CD14-positive monocyte (primary cell): ENCODE data around the gene MARCOL. TPM values are rescaled to one million over a fixed set of nuclear protein-coding genes. Genes with fewer than 3 reads are reported as not detected.
"Not testable (repeated sequence)": the region's sequence is repeated elsewhere in the genome, so short reads cannot be mapped to it uniquely, and the experiment has no call there.

Experiments used
- DNase-seq, 3 donors: peaks; one replicate each; pipeline ENCODE4 v3.0.0-alpha.2; 2011 to 2022
- H2AFZ ChIP-seq: 2 replicates; pipeline ENCODE4 v1.6.0; 2012; ENCODE audit warnings: mild to moderate bottlenecking, low read depth, low read length, inconsistent platforms; ENCODE audit not compliant: insufficient read depth, poor library complexity, severe bottlenecking
- H3K27ac ChIP-seq, 2 donors: 1 replicate in 1 of 2; 2 replicates in 1 of 2; pipeline ENCODE4 v1.5.1; 2012 to 2013; ENCODE audit warnings: low read length in 2 of 2, control low read depth in 1 of 2, inconsistent platforms in 1 of 2, low read depth in 1 of 2, mild to moderate bottlenecking in 1 of 2
- H3K27me3 ChIP-seq, 2 donors: one replicate each; pipeline versions ENCODE4 v1.6.0 to v1.6.1; 2011 to 2013; ENCODE audit warnings: low read length in 2 of 2; ENCODE audit not compliant: control insufficient read depth in 2 of 2, insufficient read depth in 2 of 2
- H3K36me3 ChIP-seq, 2 donors: replicated peaks in 1 of 2; 1 replicate in 1 of 2; 2 replicates in 1 of 2; pipeline versions ENCODE4 v1.5.1 to v1.6.1; 2012 to 2013; ENCODE audit warnings: low read length in 2 of 2, control low read depth in 1 of 2, inconsistent platforms in 1 of 2, mild to moderate bottlenecking in 1 of 2; ENCODE audit not compliant: insufficient read depth in 2 of 2, control insufficient read depth in 1 of 2
- H3K4me1 ChIP-seq, 2 donors: 1 replicate in 1 of 2; 2 replicates in 1 of 2; pipeline versions ENCODE4 v1.5.1 to v1.6.1; 2012 to 2013; ENCODE audit warnings: low read length in 2 of 2, control low read depth in 1 of 2, inconsistent platforms in 1 of 2, mild to moderate bottlenecking in 1 of 2, moderate library complexity in 1 of 2; ENCODE audit not compliant: insufficient read depth in 2 of 2, control insufficient read depth in 1 of 2
- H3K4me2 ChIP-seq: replicated peaks from 2 replicates; pipeline ENCODE3; 2012; ENCODE audit warnings: low read length, moderate library complexity, mild to moderate bottlenecking; ENCODE audit not compliant: poor library complexity, severe bottlenecking; ENCODE audit errors: extremely low read depth
- H3K4me3 ChIP-seq, 3 experiments: fragments of 200-600 bp in 1 of 3; sonication (generic) in 1 of 3; replicated peaks in 1 of 3; 1 replicate in 2 of 3; 2 replicates in 1 of 3; pipeline ENCODE4 v1.5.1; 2011 to 2013; ENCODE audit warnings: low read length in 3 of 3, mild to moderate bottlenecking in 3 of 3, control low read depth in 2 of 3, low read depth in 2 of 3, inconsistent platforms in 1 of 3, moderate library complexity in 1 of 3
- H3K79me2 ChIP-seq: 2 replicates; pipeline ENCODE4 v1.6.0; 2012; ENCODE audit warnings: mild to moderate bottlenecking, control low read depth, inconsistent platforms, low read length, moderate library complexity; ENCODE audit not compliant: insufficient read depth
- H3K9ac ChIP-seq: 2 replicates; pipeline ENCODE4 v1.6.0; 2017; ENCODE audit warnings: low read length, mild to moderate bottlenecking; ENCODE audit not compliant: insufficient read depth, poor library complexity, severe bottlenecking
- H3K9me3 ChIP-seq, 2 donors: replicated peaks in 1 of 2; 1 replicate in 1 of 2; 2 replicates in 1 of 2; pipeline versions ENCODE4 v1.5.1 to v1.6.1; 2012 to 2013; ENCODE audit warnings: low read length in 2 of 2, control low read depth in 1 of 2; ENCODE audit not compliant: control insufficient read depth in 1 of 2, insufficient read depth in 1 of 2
- H4K20me1 ChIP-seq: 2 replicates; pipeline ENCODE4 v1.6.0; 2012; ENCODE audit warnings: mild to moderate bottlenecking, low read length, control low read depth, moderate library complexity; ENCODE audit not compliant: insufficient read depth
- H3K27ac Mint-ChIP-seq, 7 donors: one replicate each; pipeline ENCODE4 v1.8.0; 2020; ENCODE audit warnings: mild to moderate bottlenecking in 7 of 7, mixed read lengths in 7 of 7, moderate library complexity in 6 of 7, inconsistent platforms in 2 of 7
- H3K27me3 Mint-ChIP-seq, 3 donors: one replicate each; pipeline ENCODE4 v1.8.0; 2021 to 2022; ENCODE audit warnings: low read depth in 3 of 3, mild to moderate bottlenecking in 3 of 3, mixed read lengths in 3 of 3, moderate library complexity in 3 of 3, inconsistent platforms in 1 of 3
- H3K36me3 Mint-ChIP-seq, 2 donors: one replicate each; pipeline ENCODE4 v1.8.0; 2020; ENCODE audit warnings: mixed read lengths in 2 of 2, inconsistent platforms in 1 of 2, mild to moderate bottlenecking in 1 of 2
- H3K4me1 Mint-ChIP-seq: one replicate; pipeline ENCODE4 v1.8.0; 2020; ENCODE audit warnings: mild to moderate bottlenecking, mixed read lengths
- H3K4me3 Mint-ChIP-seq, 2 donors: one replicate each; pipeline ENCODE4 v1.8.0; 2020; ENCODE audit warnings: mild to moderate bottlenecking in 2 of 2, mixed read lengths in 2 of 2, moderate library complexity in 1 of 2
- H3K9me3 Mint-ChIP-seq, 7 donors: one replicate each; pipeline ENCODE4 v1.8.0; 2020 to 2022; ENCODE audit warnings: mixed read lengths in 7 of 7, mild to moderate bottlenecking in 6 of 7, moderate library complexity in 6 of 7, inconsistent platforms in 2 of 7
- WGBS: methylation state at CpG from one replicate; pipeline ENCODE4 v1.1.5; 2013; ENCODE audit warnings: missing lambda C conversion rate; ENCODE audit not compliant: insufficient coverage; 5-methylcytosine and 5-hydroxymethylcytosine counted together
- intact Hi-C, 2 donors: fragments of 100-400 bp; cut with micrococcal nuclease; formaldehyde crosslinking; loops; one replicate each; pipeline versions ENCODE4 v1.15.0 to v1.15.1; 2023
- polyA plus RNA-seq, 3 donors: library from polyadenylated mRNA; depleted of rRNA in 1 of 3; unstranded in 2 of 3; stranded (reverse) in 1 of 3; fragments of 300-500 nt in 2 of 3; fragments of >200 nt in 1 of 3; fragmentation: Illumina TruSeq in 2 of 3; gene quantifications; 1 replicate in 2 of 3; 2 replicates in 1 of 3; pipeline ENCODE4 v1.2.3, GENCODE V29; 2012 to 2021
- TF ChIP-seq, protein P1 (sequence below): fragments of 200-600 bp; IDR thresholded peaks from one replicate; pipeline ENCODE4 v1.8.0; 2022; ENCODE audit warnings: antibody characterized with exemption, mild to moderate bottlenecking

MARCOL gene
- polyA plus RNA-seq, 3 donors: not detected

DNA sequence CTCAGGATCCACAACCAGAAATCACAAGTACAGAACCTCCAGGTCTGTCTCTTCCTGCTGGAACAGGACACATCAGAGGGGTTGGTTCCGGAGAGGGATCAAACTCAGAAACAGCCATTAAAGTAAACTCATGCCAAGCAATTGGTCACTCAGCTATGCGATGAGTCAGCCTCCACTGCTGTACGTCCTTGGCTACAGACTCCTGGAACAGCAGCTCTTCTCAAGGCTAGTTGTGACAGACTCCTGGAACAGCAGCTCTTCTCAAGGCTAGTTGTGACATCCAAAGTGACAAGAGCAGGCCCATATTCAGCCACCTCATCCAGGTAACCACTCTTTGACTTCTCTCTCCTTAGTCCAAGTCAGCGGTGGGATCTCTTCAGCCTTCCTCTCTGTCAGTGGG, 30.2 kb downstream of the MARCOL start, which contains the start of gene SPINK13:
SPINK13 (plus strand) TSS at position 229 of the 400 bp plus-strand sequence. CDS start 1,279 bp downstream, outside the sequence.
- H3K27ac ChIP-seq: no peak within 1 kb of the TSS
- intact Hi-C loops: no loop called here
- no peaks in the 10 kb centered on the region for H4K20me1 ChIP-seq
- Mint-ChIP-seq H3K27ac (peak within 1 kb of the TSS in 1 of 7 donors; percentile 38), H3K9me3 (peaks cover 0 to 4% (median 0%) of the 10 kb centered on the region in 7 donors), H3K36me3 (no peaks in the 10 kb centered on the region), H3K4me3 (no peak within 1 kb of the TSS), H3K4me1 (no peaks in the 10 kb centered on the region), H3K27me3 (peaks cover 0 to 3% (median 2%) of the 10 kb centered on the region in 3 donors)
- H3K9ac ChIP-seq: no peak within 1 kb of the TSS
- no peaks in the 10 kb centered on the region for H3K9me3 ChIP-seq
- no peak within 1 kb of the TSS for H2AFZ ChIP-seq
- H3K79me2 ChIP-seq: no peaks in the 10 kb centered on the region
- no peak within 1 kb of the TSS for H3K4me2 ChIP-seq
- H3K4me3 ChIP-seq: no peak within 1 kb of the TSS
- no peaks in the 10 kb centered on the region for H3K27me3 ChIP-seq
- 97% methylated on average over 3 of the region's 4 CpGs for WGBS
- no peak for DNase-seq
- H3K36me3 ChIP-seq: no peaks in the 10 kb centered on the region
- TF ChIP-seq, protein P1, sequence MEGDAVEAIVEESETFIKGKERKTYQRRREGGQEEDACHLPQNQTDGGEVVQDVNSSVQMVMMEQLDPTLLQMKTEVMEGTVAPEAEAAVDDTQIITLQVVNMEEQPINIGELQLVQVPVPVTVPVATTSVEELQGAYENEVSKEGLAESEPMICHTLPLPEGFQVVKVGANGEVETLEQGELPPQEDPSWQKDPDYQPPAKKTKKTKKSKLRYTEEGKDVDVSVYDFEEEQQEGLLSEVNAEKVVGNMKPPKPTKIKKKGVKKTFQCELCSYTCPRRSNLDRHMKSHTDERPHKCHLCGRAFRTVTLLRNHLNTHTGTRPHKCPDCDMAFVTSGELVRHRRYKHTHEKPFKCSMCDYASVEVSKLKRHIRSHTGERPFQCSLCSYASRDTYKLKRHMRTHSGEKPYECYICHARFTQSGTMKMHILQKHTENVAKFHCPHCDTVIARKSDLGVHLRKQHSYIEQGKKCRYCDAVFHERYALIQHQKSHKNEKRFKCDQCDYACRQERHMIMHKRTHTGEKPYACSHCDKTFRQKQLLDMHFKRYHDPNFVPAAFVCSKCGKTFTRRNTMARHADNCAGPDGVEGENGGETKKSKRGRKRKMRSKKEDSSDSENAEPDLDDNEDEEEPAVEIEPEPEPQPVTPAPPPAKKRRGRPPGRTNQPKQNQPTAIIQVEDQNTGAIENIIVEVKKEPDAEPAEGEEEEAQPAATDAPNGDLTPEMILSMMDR: no peak
- H3K4me1 ChIP-seq: no peaks in the 10 kb centered on the region

DNA sequence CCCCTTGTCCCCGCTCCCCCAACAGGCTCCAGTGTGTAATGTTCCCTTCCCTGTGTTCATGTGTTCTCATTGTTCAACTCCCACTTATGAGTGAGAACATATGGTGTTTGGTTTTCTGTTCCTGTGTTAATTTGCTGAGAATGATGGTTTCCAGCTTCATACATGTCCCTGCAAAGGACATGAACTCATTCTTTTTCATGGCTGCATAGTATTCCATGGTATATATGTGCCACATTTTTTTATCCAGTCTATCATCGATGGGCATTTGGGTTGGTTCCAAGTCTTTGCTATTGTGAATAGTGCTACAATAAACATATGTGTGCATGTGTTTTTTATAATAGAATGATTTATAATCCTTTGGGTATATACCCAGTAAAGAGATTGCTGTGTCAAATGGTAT, 36.8 kb downstream of the MARCOL start:
- H3K4me3 Mint-ChIP-seq, H3K79me2 ChIP-seq, intact Hi-C loops, H4K20me1 ChIP-seq, H3K27ac ChIP-seq, H3K36me3 Mint-ChIP-seq, H2AFZ ChIP-seq, DNase-seq, H3K4me2 ChIP-seq, H3K9me3 ChIP-seq, H3K9ac ChIP-seq, H3K4me3 ChIP-seq, H3K27me3 Mint-ChIP-seq, H3K27ac Mint-ChIP-seq, H3K4me1 ChIP-seq, H3K4me1 Mint-ChIP-seq, H3K27me3 ChIP-seq, H3K36me3 ChIP-seq: not testable (repeated sequence)
- WGBS: no CpG with 5 or more reads among the region's 2 CpGs
- H3K9me3 Mint-ChIP-seq: peaks cover 1 to 14% (median 11%) of the 10 kb centered on the region in 7 donors

DNA sequence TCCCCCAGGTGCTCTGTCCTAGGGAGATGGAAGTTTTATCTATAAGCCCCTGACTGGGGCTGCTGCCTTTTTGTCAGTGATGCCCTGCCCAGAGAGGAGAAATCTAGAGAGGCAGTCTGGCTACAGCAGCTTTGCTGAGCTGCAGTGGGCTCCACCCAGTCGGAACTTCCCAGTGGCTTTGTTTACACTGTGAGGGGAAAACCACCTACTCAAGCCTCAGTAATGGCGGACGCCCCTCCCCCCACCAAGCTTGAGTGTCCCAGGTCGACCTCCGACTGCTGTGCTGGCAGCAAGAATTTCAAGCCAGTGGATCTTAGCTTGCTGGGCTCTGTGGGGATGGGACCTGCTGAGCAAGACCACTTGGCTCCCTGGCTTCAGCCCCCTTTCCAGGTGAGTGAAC, 42.6 kb downstream of the MARCOL start:
- intact Hi-C loops, H3K9ac ChIP-seq, H3K36me3 ChIP-seq, H3K36me3 Mint-ChIP-seq, H2AFZ ChIP-seq, H3K27me3 Mint-ChIP-seq, H3K27ac ChIP-seq, H3K4me1 ChIP-seq, H3K27ac Mint-ChIP-seq, H3K27me3 ChIP-seq, H3K79me2 ChIP-seq, H4K20me1 ChIP-seq, DNase-seq, H3K4me1 Mint-ChIP-seq, H3K4me3 Mint-ChIP-seq, H3K9me3 ChIP-seq, H3K4me2 ChIP-seq, H3K4me3 ChIP-seq: not testable (repeated sequence)
- H3K9me3 Mint-ChIP-seq: peaks cover 0 to 11% (median 9%) of the 10 kb centered on the region in 7 donors
- WGBS: 46% methylated on average over 3 of the region's 5 CpGs

DNA sequence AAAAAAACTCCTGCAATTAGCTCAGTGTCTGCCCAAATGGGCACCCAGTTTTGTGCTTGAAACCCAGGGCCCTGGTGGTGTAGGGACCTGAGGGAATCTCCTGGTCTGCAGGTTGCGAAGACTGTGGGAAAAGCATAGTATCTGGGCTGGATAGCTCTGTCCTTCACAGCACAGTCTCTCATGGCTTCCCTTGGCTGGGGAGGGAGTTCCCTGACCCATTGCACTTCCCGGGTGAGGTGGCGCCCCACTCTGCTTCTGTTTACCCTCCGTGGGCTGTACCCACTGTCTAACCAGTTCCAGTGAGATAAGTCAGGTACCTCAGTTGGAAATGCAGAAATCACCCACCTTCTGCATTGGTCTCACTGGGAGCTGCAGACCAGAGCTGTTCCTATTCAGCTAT, 43.0 kb downstream of the MARCOL start:
- H3K4me3 ChIP-seq, H3K4me3 Mint-ChIP-seq, H4K20me1 ChIP-seq, intact Hi-C loops, H3K36me3 ChIP-seq, H3K27me3 Mint-ChIP-seq, H3K4me1 Mint-ChIP-seq, H3K9me3 ChIP-seq, H3K4me2 ChIP-seq, H3K79me2 ChIP-seq, H3K27me3 ChIP-seq, H3K27ac Mint-ChIP-seq, H3K36me3 Mint-ChIP-seq, DNase-seq, H3K4me1 ChIP-seq, H3K9ac ChIP-seq, H3K27ac ChIP-seq, H2AFZ ChIP-seq: not testable (repeated sequence)
- 100% methylated on average over 3 of the region's 4 CpGs for whole genome bisulfite sequencing
- peaks cover 0 to 11% (median 9%) of the 10 kb centered on the region in 7 donors for H3K9me3 Mint-ChIP-seq
